Right cardiac atrium (tissue), 5 donors: ENCODE results near the gene LMF1. TPM values are rescaled to one million over a fixed set of nuclear protein-coding genes. Genes with fewer than 3 reads are reported as not detected.

Experiments used
- ATAC-seq, 2 donors: fragments of 200-7000 bp; cut with Tn5 transposase; one replicate each; pipeline versions ENCODE4 v1.8.0 to v1.9.1; 2020; ENCODE audit warnings: moderate library complexity in 2 of 2, mild to moderate bottlenecking in 1 of 2
- DNase-seq, 3 donors: peaks; one replicate each; pipeline ENCODE4 v3.0.0-alpha.2; 2020
- H3K27ac ChIP-seq: one replicate; pipeline ENCODE4 v1.5.1; 2013; ENCODE audit warnings: mild to moderate bottlenecking, low read length, control low read depth, moderate library complexity
- H3K27me3 ChIP-seq: one replicate; pipeline ENCODE4 v1.6.1; 2013; ENCODE audit not compliant: control insufficient read depth, insufficient read depth
- H3K4me1 ChIP-seq: one replicate; pipeline ENCODE4 v1.6.1; 2013; ENCODE audit warnings: low read length; ENCODE audit not compliant: control insufficient read depth, insufficient read depth
- H3K4me3 ChIP-seq: one replicate; pipeline ENCODE4 v1.5.1; 2013; ENCODE audit warnings: low read length, control low read depth
- H3K9me3 ChIP-seq: one replicate; pipeline ENCODE4 v1.6.1; 2013; ENCODE audit warnings: low read length; ENCODE audit not compliant: control insufficient read depth
- WGBS: extraction: QIAGEN DNeasy Blood & Tissue Kit; methylation state at CpG from one replicate; pipeline ENCODE4 v1.1.7; 2013; 5-methylcytosine and 5-hydroxymethylcytosine counted together
- intact Hi-C, 4 donors: fragments of 100-400 bp; cut with DNase I; formaldehyde crosslinking; loops; one replicate each; pipeline versions ENCODE4 v1.11.0 to v1.14.0; 2022 to 2023
- polyA plus RNA-seq: library from polyadenylated mRNA; stranded (reverse); fragments of 200-250 nt; gene quantifications from one replicate; pipeline ENCODE4 v1.2.3, GENCODE V29; 2013
- total RNA-seq, 4 donors: library from RNA; stranded (reverse); fragmentation: NEBNext Ultra II Directional; extraction: Animal tissue kit (Norgen Biotek cat#: 25700); gene quantifications; one replicate each; pipeline ENCODE4 v1.2.1, GENCODE V29; 2021
- donor health status: healthy with polysubstance abuse.
- donor health status: DM: no; HTN: yes; CAD: no.
- donor health status: DM: no; HTN: no; CAD: no.
- donor health status: DM: no; HTN: yes; CAD: no; lungs with severe emphysema.
- donor health status: DM: yes; HTN: yes; CAD: no.

LMF1 gene
- total and polyA plus RNA-seq, 5 donors = 7.8 to 13.3 (median 10.8) TPM

DNA sequence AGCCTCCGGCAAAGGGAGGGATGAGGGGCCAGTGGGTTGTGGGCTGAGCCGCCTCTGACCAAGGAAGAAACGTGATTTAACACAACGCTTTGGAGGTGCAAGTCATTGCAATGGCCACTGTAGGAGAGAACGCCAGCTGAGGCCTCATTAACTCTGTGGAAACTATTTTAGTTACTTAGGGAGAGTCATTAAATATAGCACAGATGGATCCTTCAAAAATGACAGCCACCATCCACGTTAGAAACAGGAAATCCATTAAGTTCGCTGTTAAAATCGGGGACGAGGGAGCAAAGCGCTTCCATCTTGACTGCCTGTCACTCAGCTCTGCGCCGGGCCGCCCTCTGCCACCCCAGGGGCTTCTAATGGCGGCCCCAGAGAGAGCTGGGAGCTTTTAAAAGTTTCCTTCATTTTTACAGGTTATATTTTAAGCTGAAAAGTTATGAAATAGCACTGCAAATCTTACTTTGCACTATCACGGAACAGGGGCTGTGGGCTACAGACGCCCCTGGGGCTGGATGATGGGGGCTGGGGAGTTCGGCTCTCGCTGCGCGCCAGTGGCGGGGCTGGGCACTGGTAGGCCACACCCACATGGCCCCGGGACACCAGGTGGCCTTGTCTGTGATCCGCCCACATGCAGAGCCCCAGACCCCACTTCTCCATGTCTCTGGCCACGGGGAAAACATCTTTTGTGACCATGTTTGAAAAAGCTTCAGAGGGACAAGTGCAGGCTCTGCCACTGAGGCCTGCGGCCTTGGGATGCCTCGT is 54.6 kb downstream of the LMF1 start:
- intact Hi-C loops = no loop called here
- 90% methylated on average over 26 of the region's 26 CpGs for WGBS
- no peaks in the 10 kb centered on the region for H3K9me3 ChIP-seq
- H3K27ac ChIP-seq = no peak overlapping the region
- peak in 2 of 3 donors; percentile 9 to 30 for DNase-seq
- no peaks in the 10 kb centered on the region for H3K4me1 ChIP-seq
- H3K27me3 ChIP-seq = no peaks in the 10 kb centered on the region
- no peak for ATAC-seq
- no peak overlapping the region for H3K4me3 ChIP-seq

GRCh38 chr16:915546-915945 is 55.2 kb downstream of the LMF1 start:
- no peaks in the 10 kb centered on the region for H3K4me1 ChIP-seq
- WGBS = 94% methylated on average over 19 of the region's 19 CpGs
- DNase-seq (peak in 2 of 3 donors; percentile 22 to 45), ATAC-seq (no peak)
- H3K9me3 ChIP-seq = no peaks in the 10 kb centered on the region
- no peaks in the 10 kb centered on the region for H3K27me3 ChIP-seq
- H3K27ac ChIP-seq = no peak overlapping the region
- no peak overlapping the region for H3K4me3 ChIP-seq
- intact Hi-C loops = no loop called here

DNA sequence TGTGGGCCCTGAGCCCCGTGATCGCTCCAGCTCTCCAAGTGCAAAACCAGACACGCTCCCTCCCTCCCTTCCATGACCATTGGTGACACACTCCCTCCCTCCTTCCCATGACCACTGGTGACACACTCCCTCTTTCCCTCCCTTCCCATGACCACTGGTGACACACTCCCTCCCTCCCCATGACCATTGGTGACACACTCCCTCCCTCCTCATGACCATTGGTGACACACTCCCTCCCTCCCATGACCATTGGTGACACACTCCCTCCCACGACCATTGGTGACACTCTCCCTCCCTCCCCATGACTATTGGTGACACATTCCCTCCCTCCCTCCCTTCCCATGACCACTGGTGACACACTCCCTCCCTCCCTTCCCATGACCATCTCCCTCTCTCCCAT is 56.3 kb downstream of the LMF1 start:
- intact Hi-C loops = no loop called here
- WGBS = 82% methylated on average over 4 of the region's 4 CpGs
- DNase-seq (no peak), ATAC-seq (peak; percentile 41 to 60)
- Histone ChIP-seq H3K27me3 (no peaks in the 10 kb centered on the region), H3K4me1 (no peaks in the 10 kb centered on the region), H3K27ac (no peak overlapping the region), H3K4me3 (no peak overlapping the region), H3K9me3 (no peaks in the 10 kb centered on the region)

DNA sequence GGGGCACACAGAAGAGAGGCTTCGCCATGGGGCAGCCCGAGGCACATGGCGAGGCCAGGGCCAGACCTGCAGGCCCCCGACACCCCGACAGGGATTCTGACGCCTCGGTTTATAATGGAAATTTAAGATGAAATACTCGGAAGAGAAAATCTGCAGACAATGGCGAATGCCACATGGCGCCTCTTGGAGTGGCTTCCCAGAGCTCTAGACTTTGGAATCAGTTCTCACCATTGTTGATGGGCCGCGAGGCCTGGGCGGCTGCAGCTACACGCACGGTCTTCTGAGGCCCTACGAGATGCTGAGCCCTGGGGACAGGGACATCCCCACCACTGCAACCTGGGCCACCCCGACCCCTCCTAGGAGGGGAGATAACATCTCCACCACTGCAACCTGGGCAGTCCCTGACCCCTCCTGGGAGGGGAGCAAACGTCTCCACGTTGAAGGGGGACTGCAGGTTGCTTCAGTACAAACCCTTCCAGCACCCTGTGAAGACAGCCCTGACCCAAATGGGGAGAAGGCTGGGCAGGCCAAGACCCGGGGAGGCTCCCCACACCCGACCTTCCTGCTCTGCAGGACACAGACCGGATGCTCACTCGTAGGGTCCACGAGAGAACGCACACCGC is 56.9 kb downstream of the LMF1 start:
- Histone ChIP-seq H3K9me3 (no peaks in the 10 kb centered on the region), H3K27ac (no peak overlapping the region), H3K4me1 (no peaks in the 10 kb centered on the region), H3K27me3 (no peaks in the 10 kb centered on the region), H3K4me3 (no peak overlapping the region)
- 93% methylated on average over 26 of the region's 26 CpGs for WGBS
- intact Hi-C loops = no loop called here
- no peak for ATAC-seq
- DNase-seq = peak in 1 of 3 donors; percentile 33

DNA sequence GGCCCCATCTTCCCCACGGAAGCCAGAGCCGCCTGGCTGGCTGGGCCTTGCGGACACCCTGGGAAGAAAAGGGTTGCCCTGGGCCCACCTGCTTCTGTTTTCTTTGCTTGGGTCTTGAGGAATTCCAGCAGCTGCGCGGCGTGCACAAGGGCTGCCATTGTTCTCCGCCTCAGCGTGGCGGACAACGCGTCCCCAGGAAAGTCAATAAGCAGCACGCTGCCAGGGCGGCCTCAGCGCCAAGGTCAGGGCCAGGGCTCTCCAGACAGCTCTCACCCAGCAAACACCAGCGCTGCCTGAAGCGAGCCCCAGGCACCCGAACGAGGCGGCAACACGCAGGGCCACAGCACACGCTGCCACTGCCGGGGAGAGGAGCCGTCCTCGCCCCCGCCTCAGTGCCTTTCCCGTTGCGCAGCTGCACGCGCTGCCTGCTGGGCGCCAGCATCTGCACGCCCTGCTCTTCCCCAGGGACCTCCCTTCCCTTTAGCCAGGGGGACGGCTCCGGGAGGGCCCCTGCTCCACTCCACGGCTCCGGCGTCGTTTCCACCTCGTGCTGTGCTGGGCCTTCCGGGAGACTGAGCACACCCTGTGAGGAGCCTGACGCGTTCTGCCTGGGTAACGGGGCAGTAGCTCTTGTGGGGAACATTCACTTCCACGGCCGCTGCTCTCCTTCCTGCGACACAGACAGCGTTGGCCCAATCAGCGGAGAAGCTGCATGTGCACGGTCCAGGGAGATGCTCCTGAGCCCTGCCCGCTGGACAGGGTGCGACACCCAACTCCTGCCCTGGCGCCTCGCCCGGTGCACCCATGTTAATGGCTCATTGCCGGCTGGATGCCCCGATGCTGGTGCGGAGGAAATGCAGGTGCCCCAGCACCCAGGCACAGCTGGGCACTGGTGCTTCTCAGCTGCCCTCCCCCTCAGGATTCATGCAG is 57.8 kb downstream of the LMF1 start:
- H3K9me3 ChIP-seq = no peaks in the 10 kb centered on the region
- no peak for DNase-seq
- intact Hi-C loops = no loop called here
- H3K4me1 ChIP-seq = no peaks in the 10 kb centered on the region
- H3K27me3 ChIP-seq = no peaks in the 10 kb centered on the region
- peak in 1 of 2 donors; percentile 12 for ATAC-seq
- H3K27ac ChIP-seq = no peak overlapping the region
- WGBS = 87% methylated on average over 56 of the region's 56 CpGs
- H3K4me3 ChIP-seq = no peak overlapping the region

- Histone ChIP-seq H3K9me3 (no peaks in the 10 kb centered on the region), H3K4me3 (no peak overlapping the region), H3K27ac (no peak overlapping the region), H3K4me1 (no peaks in the 10 kb centered on the region), H3K27me3 (no peaks in the 10 kb centered on the region)
- intact Hi-C loops = no loop called here
- no peak for ATAC-seq
- WGBS = 93% methylated on average over 19 of the region's 19 CpGs
- DNase-seq = no peak
These were observed 58.5 kb downstream of the LMF1 start for GRCh38 chr16:912322-912683.

DNA sequence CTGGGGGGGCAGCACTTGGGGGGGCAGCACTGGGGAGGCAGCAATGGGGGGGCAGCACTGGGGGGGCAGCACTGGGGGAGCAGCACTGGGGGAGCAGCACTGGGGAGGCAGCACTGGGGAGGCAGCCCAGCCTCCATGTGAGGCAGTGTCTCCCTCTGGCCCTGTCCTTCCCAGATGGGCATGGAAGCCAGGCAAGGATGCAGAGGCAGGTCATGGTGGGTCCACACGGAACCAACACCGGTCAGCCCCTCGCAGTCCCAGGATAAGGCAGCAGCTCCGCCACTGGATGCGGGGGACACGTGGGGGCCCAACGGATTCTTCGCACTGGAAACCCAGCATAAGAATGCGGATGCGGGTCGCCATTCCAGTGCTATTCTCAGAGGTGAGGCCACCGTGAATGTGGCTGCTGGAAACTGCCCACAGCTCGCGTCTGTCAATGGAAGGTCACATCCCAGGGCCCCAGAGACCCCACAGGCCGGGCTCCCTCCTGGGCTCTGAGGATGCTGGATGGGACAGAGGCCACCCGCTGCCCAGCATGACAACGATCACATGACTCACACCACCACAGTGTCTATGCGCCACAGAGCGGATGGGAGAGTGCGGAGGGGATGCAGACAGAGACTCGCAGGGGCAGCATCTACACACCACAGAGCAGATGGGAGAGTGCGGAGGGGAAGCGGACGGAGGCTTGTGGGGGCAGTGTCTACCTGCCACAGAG is 59.0 kb downstream of the LMF1 start:
- WGBS = 94% methylated on average over 24 of the region's 24 CpGs
- Histone ChIP-seq H3K4me3 (no peak overlapping the region), H3K27ac (no peak overlapping the region), H3K4me1 (no peaks in the 10 kb centered on the region), H3K9me3 (no peaks in the 10 kb centered on the region), H3K27me3 (no peaks in the 10 kb centered on the region)
- DNase-seq = no peak
- intact Hi-C loops = no loop called here
- ATAC-seq = no peak

GRCh38 chr16:911101-911500 is 59.7 kb downstream of the LMF1 start:
- intact Hi-C loops = no loop called here
- 93% methylated on average over 15 of the region's 15 CpGs for WGBS
- H3K9me3 ChIP-seq = no peaks in the 10 kb centered on the region
- ATAC-seq (no peak), DNase-seq (no peak)
- no peaks in the 10 kb centered on the region for H3K4me1 ChIP-seq
- no peak overlapping the region for H3K4me3 ChIP-seq
- H3K27me3 ChIP-seq = no peaks in the 10 kb centered on the region
- no peak overlapping the region for H3K27ac ChIP-seq

DNA sequence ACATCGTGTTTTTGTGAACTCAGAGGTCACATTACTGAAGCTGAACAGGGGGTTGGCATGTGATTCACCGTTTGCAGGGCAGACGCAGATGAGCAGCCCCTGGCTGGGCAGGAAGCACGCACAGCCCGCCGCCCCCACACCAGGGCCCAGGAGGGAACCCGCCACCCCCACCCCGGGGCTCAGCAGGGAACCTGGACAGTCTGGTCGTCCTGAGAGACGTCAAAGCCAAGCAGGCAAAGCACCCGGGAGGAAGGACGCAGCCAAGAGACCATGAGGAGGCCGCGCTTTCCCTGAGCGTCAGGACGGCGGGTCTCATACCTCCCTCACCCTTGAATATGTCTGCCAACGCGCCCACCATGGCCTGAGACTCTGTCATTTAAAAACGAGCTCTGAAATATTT is 60.6 kb downstream of the LMF1 start:
- intact Hi-C loops = no loop called here
- Histone ChIP-seq H3K27ac (no peak overlapping the region), H3K27me3 (no peaks in the 10 kb centered on the region), H3K4me1 (no peaks in the 10 kb centered on the region), H3K9me3 (no peaks in the 10 kb centered on the region), H3K4me3 (no peak overlapping the region)
- ATAC-seq (no peak), DNase-seq (peak in 2 of 3 donors; percentile 23 to 39)
- 83% methylated on average over 20 of the region's 20 CpGs for WGBS

- H3K4me3 ChIP-seq = no peak overlapping the region
- H3K9me3 ChIP-seq = no peaks in the 10 kb centered on the region
- no peak overlapping the region for H3K27ac ChIP-seq
- intact Hi-C loops = no loop called here
- no peaks in the 10 kb centered on the region for H3K27me3 ChIP-seq
- no peak for ATAC-seq
- peak; percentile 8 to 32 (median 27) for DNase-seq
- no peaks in the 10 kb centered on the region for H3K4me1 ChIP-seq
- WGBS = 97% methylated on average over 45 of the region's 45 CpGs
These were observed 61.3 kb downstream of the LMF1 start for GRCh38 chr16:909281-910000.
